Heart left ventricle (tissue), 16 donors: ENCODE data around the gene PCDHGA3. TPM values are rescaled to one million over a fixed set of nuclear protein-coding genes. Genes with fewer than 3 reads are reported as not detected.

ENCODE experiments used
- ATAC-seq, 4 donors: fragments of 200-7000 bp; cut with Tn5 transposase; one replicate each; pipeline ENCODE4 v1.9.1; 2020 to 2022; ENCODE audit warnings: moderate library complexity in 4 of 4, mild to moderate bottlenecking in 3 of 4, moderate number of reproducible peaks in 1 of 4
- DNase-seq, 5 donors: peaks; one replicate each; pipeline ENCODE4 v3.0.0-alpha.2; 2020
- H3K27ac ChIP-seq, 12 donors: fragments of 200-600 bp; sonication (generic) in 4 of 12; one replicate each; pipeline versions ENCODE4 v1.5.0 to v1.8.0; 2016 to 2022; ENCODE audit warnings: mild to moderate bottlenecking in 2 of 12
- H3K27me3 ChIP-seq, 9 donors: fragments of 200-600 bp; sonication (generic) in 2 of 9; one replicate each; pipeline versions ENCODE4 v1.5.1 to v1.8.0; 2016 to 2022; ENCODE audit warnings: mild to moderate bottlenecking in 3 of 9
- H3K36me3 ChIP-seq, 9 donors: fragments of 200-600 bp; sonication (generic) in 2 of 9; one replicate each; pipeline versions ENCODE4 v1.5.0 to v1.8.0; 2018 to 2022; ENCODE audit warnings: mild to moderate bottlenecking in 2 of 9
- H3K4me1 ChIP-seq, 12 donors: fragments of 200-600 bp; sonication (generic) in 4 of 12; one replicate each; pipeline versions ENCODE4 v1.5.0 to v1.8.0; 2016 to 2022; ENCODE audit warnings: mild to moderate bottlenecking in 3 of 12
- H3K4me3 ChIP-seq, 12 donors: fragments of 200-600 bp; sonication (generic) in 4 of 12; one replicate each; pipeline versions ENCODE4 v1.5.0 to v1.8.0; 2017 to 2022; ENCODE audit warnings: mild to moderate bottlenecking in 9 of 12, moderate library complexity in 4 of 12
- H3K9me3 ChIP-seq, 12 donors: fragments of 200-600 bp; sonication (generic) in 4 of 12; one replicate each; pipeline versions ENCODE4 v1.5.0 to v1.8.0; 2016 to 2022; ENCODE audit warnings: mild to moderate bottlenecking in 1 of 12
- CTCF ChIP-seq, 12 donors: fragments of 200-600 bp; sonication (generic) in 4 of 12; IDR thresholded peaks; one replicate each; pipeline versions ENCODE4 v1.5.0 to v1.8.0; 2018 to 2022; ENCODE audit warnings: antibody characterized with exemption in 12 of 12, mild to moderate bottlenecking in 5 of 12
- POLR2A ChIP-seq, 2 donors: fragments of 450-650 bp; IDR thresholded peaks; one replicate each; pipeline ENCODE4 v1.6.1; 2017; ENCODE audit warnings: antibody characterized with exemption in 2 of 2, mild to moderate bottlenecking in 2 of 2, moderate library complexity in 2 of 2
- WGBS, 4 donors: extraction: QIAGEN DNeasy Blood & Tissue Kit in 2 of 4; methylation state at CpG; one replicate each; pipeline versions ENCODE4 v1.1.5 to v1.1.7; 2013 to 2018; 5-methylcytosine and 5-hydroxymethylcytosine counted together
- intact Hi-C, 10 donors: fragments of 100-400 bp; cut with DNase I; formaldehyde crosslinking; loops; one replicate each; pipeline versions ENCODE4 v1.11.1 to v1.14.2; 2022
- polyA plus RNA-seq, 2 donors: library from polyadenylated mRNA; stranded (reverse); fragments of 200-250 nt; gene quantifications; one replicate each; pipeline ENCODE4 v1.2.3, GENCODE V29; 2013
- total RNA-seq, 9 donors: library from RNA; depleted of rRNA in 2 of 9; stranded (reverse); fragments of >200 nt in 2 of 9; fragmentation: NEBNext Ultra II Directional in 3 of 9; extraction: Animal tissue kit (Norgen Biotek cat#: 25700) in 3 of 9; gene quantifications; one replicate each; pipeline versions ENCODE4 v1.1.0 to v1.2.4, GENCODE V29; 2016 to 2023
- donor health status: ischemic (EF 13 %, LVEDD 7.1; RV severe dilation, severe dysfunction).
- donor health status: healthy with polysubstance abuse.
- donor health status: DM: no; HTN: yes; CAD: no.
- donor health status: DM: no; HTN: no; CAD: no.
- donor health status: ischemic (EF 25% LVEDD 6.9; RV normal size, moderate dysfunction).
- donor health status: ischemic (EF 25% LVEDD 5.7; RV mildly dilated, moderate dysfunction).
- donor health status: healthy.
- donor health status: DM: yes; HTN: yes; CAD: no.
- donor health status: ischemic (EF 35%, LVEDD 5.7; RV mildly dilated, moderate dysfunction).
- donor health status: nonischemic (EF 11% LVEDD 7.7; RV severe dilation, severe dysfunction).
- donor health status: DM: yes; HTN: yes; CAD: no.
- donor health status: PGD.
- donor health status: ischemic (EF 29% LVEDD 5.4; RV normal size, mild dysfunction).
- donor health status: nonischemic (EF 23%, LVEDD 6.1; RV moderate dilation, normal function).

Gene PCDHGA3
- total and polyA plus RNA-seq, 11 donors: 3.5 to 27.2 (median 13.3) TPM

GRCh38 chr5:141360685-141361084, 17.1 kb downstream of the PCDHGA3 start:
- no peak for DNase-seq

GRCh38 chr5:141362719-141363118, 19.1 kb downstream of the PCDHGA3 start:
- H3K36me3 ChIP-seq: peaks cover 0 to 16% (median 0%) of the 10 kb centered on the region in 9 donors
- TF ChIP-seq CTCF (IDR thresholded peaks at IDR 0.05) (no peak), POLR2A (IDR thresholded peaks at IDR 0.05) (no peak)
- peaks cover 0 to 18% (median 0%) of the 10 kb centered on the region in 12 donors for H3K4me1 ChIP-seq
- H3K27ac ChIP-seq: no peak overlapping the region
- intact Hi-C loops: loop anchor here in 3 of 10 donors (5.0 to 10.0 kb wide), 2 partner anchors 50 to 52 kb away; partner anchors contain the start of genes PCDHGA10 (in 3 of the 3) and PCDHGB7 (in 2 of the 3)
- peaks cover 0 to 98% (median 81%) of the 10 kb centered on the region in 12 donors for H3K9me3 ChIP-seq
- no peak overlapping the region for H3K4me3 ChIP-seq
- DNase-seq: no peak
- H3K27me3 ChIP-seq: peaks cover 0 to 46% (median 0%) of the 10 kb centered on the region in 9 donors
- no peak for ATAC-seq

More at GRCh38 chr5:141360685-141361084, 17.1 kb downstream of the PCDHGA3 start:
- Histone ChIP-seq H3K4me3 (peak overlapping the region in 4 of 12 donors; percentile 35 to 50 (median 44)), H3K9me3 (peaks cover 0 to 98% (median 83%) of the 10 kb centered on the region in 12 donors), H3K36me3 (peaks cover 0 to 14% (median 0%) of the 10 kb centered on the region in 9 donors), H3K4me1 (peaks cover 0 to 25% (median 0%) of the 10 kb centered on the region in 12 donors), H3K27me3 (peaks cover 0 to 32% (median 0%) of the 10 kb centered on the region in 9 donors), H3K27ac (peak overlapping the region in 2 of 12 donors; percentile 43 to 61)
- TF ChIP-seq POLR2A (IDR thresholded peaks at IDR 0.05) (no peak), CTCF (IDR thresholded peaks at IDR 0.05) (no peak)
- intact Hi-C loops: loop anchor here in 3 of 10 donors (5.0 to 10.0 kb wide), 2 partner anchors 52 to 54 kb away; partner anchors contain the start of genes PCDHGA10 (in 3 of the 3) and PCDHGB7 (in 2 of the 3)
- 35 to 55% (median 51%) methylated on average over 15 of the region's 15 CpGs for WGBS, 4 donors
- no peak for ATAC-seq

GRCh38 chr5:141363952-141364660, 20.5 kb downstream of the PCDHGA3 start, which contains the start of gene PCDHGA5:
PCDHGA5 (plus strand) TSS chr5:141364162; CDS start chr5:141364331, 169 bp downstream.
- H3K4me1 ChIP-seq: peaks cover 0 to 18% (median 0%) of the 10 kb centered on the region in 12 donors
- peak within 1 kb of the TSS in 1 of 12 donors; percentile 14 for H3K27ac ChIP-seq
- DNase-seq (peak in 1 of 5 donors; percentile 24), ATAC-seq (peak; percentile 21 to 66 (median 52))
- peaks cover 0 to 98% (median 77%) of the 10 kb centered on the region in 12 donors for H3K9me3 ChIP-seq
- TF ChIP-seq CTCF (IDR thresholded peaks at IDR 0.05): peak in 6 of 12 donors; percentile 5 to 22 (median 17)
- TF ChIP-seq POLR2A (IDR thresholded peaks at IDR 0.05): no peak
- 23 to 32% (median 27%) methylated on average over 29 to 34 of the region's 34 CpGs for WGBS, 4 donors
- H3K36me3 ChIP-seq: peaks cover 0 to 11% (median 0%) of the 10 kb centered on the region in 9 donors
- peak within 1 kb of the TSS in 9 of 12 donors; percentile 2 to 34 (median 19) for H3K4me3 ChIP-seq
- intact Hi-C loops: loop anchor here in 3 of 10 donors (5.0 to 10.0 kb wide), 2 partner anchors 48 to 51 kb away; partner anchors contain the start of genes PCDHGA10 (in 3 of the 3) and PCDHGB7 (in 2 of the 3)
- peaks cover 0 to 46% (median 0%) of the 10 kb centered on the region in 9 donors for H3K27me3 ChIP-seq
